Astrocyte (in vitro differentiated cells and primary cell): ENCODE results near the gene ZNF627. TPM values are rescaled to one million over a fixed set of nuclear protein-coding genes. Genes with fewer than 3 reads are reported as not detected.

Experiments
- DNase-seq: peaks from one replicate; pipeline ENCODE4 v3.0.0-alpha.2; 2010; ENCODE audit warnings: low read depth
- FAIRE-seq: peaks from 2 replicates; lab custom pipeline; 2011; peaks lifted over from hg19 to GRCh38; lab: Jason Lieb, UNC
- H2AFZ ChIP-seq: 2 replicates; pipeline ENCODE4 v1.6.0; 2012; ENCODE audit warnings: low read depth, low read length, inconsistent platforms
- H3K27ac ChIP-seq: 2 replicates; pipeline ENCODE4 v1.5.1; 2011; ENCODE audit warnings: low read depth, low read length, inconsistent platforms
- H3K27me3 ChIP-seq: 2 replicates; pipeline ENCODE4 v1.6.0; 2011; ENCODE audit warnings: low read length, inconsistent platforms; ENCODE audit not compliant: insufficient read depth
- H3K36me3 ChIP-seq: 2 replicates; pipeline ENCODE4 v1.5.1; 2011; ENCODE audit warnings: low read length, inconsistent platforms; ENCODE audit not compliant: insufficient read depth
- H3K4me1 ChIP-seq: 2 replicates; pipeline ENCODE4 v1.5.1; 2011; ENCODE audit warnings: low read length, inconsistent platforms; ENCODE audit not compliant: insufficient read depth
- H3K4me2 ChIP-seq: 2 replicates; pipeline ENCODE4 v1.6.0; 2012; ENCODE audit warnings: low read length, inconsistent platforms
- H3K4me3 ChIP-seq: 2 replicates; pipeline ENCODE4 v1.5.1; 2011; ENCODE audit warnings: low read depth, mild to moderate bottlenecking, low read length, inconsistent platforms; ENCODE audit not compliant: insufficient read depth
- H3K79me2 ChIP-seq: 2 replicates; pipeline ENCODE4 v1.6.0; 2012; ENCODE audit warnings: mild to moderate bottlenecking, low read length, inconsistent platforms; ENCODE audit not compliant: insufficient read depth
- H3K9ac ChIP-seq: 2 replicates; pipeline ENCODE4 v1.6.0; 2012; ENCODE audit warnings: mild to moderate bottlenecking, low read length, inconsistent platforms
- H3K9me3 ChIP-seq: 2 replicates; pipeline ENCODE4 v1.5.1; 2012; ENCODE audit warnings: low read depth, mild to moderate bottlenecking, low read length, inconsistent platforms; ENCODE audit not compliant: insufficient read depth
- H4K20me1 ChIP-seq: 2 replicates; pipeline ENCODE4 v1.6.0; 2012; ENCODE audit warnings: low read length, inconsistent platforms; ENCODE audit not compliant: insufficient read depth
- H3K27ac Mint-ChIP-seq: one replicate; pipeline ENCODE4 v1.8.0; 2021; ENCODE audit warnings: mild to moderate bottlenecking, mixed read lengths; ENCODE audit not compliant: unreplicated experiment
- H3K27me3 Mint-ChIP-seq: one replicate; pipeline ENCODE4 v1.8.0; 2021; ENCODE audit warnings: low read depth, mixed read lengths; ENCODE audit not compliant: unreplicated experiment
- H3K36me3 Mint-ChIP-seq: one replicate; pipeline ENCODE4 v1.8.0; 2021; ENCODE audit warnings: low read depth, mixed read lengths; ENCODE audit not compliant: unreplicated experiment
- H3K4me1 Mint-ChIP-seq: one replicate; pipeline ENCODE4 v1.8.0; 2021; ENCODE audit warnings: low read depth, mixed read lengths; ENCODE audit not compliant: unreplicated experiment
- H3K4me3 Mint-ChIP-seq: one replicate; pipeline ENCODE4 v1.8.0; 2021; ENCODE audit warnings: mild to moderate bottlenecking, moderate library complexity, mixed read lengths; ENCODE audit not compliant: unreplicated experiment
- H3K9me3 Mint-ChIP-seq: one replicate; pipeline ENCODE4 v1.8.0; 2021; ENCODE audit warnings: mild to moderate bottlenecking, mixed read lengths; ENCODE audit not compliant: unreplicated experiment
- CTCF ChIP-seq: IDR thresholded peaks from 2 replicates; pipeline ENCODE4 v1.5.1; 2011; ENCODE audit warnings: low read depth, mild to moderate bottlenecking, inconsistent platforms, low read length, moderate library complexity; ENCODE audit not compliant: insufficient read depth
- EZH2 ChIP-seq: IDR thresholded peaks from 2 replicates; pipeline ENCODE4 v1.6.1; 2012; ENCODE audit warnings: mild to moderate bottlenecking, low read length, inconsistent platforms; ENCODE audit not compliant: insufficient read depth
- total RNA-seq: library from RNA; stranded (reverse); gene quantifications from 2 replicates; pipeline ENCODE4 v1.2.1, GENCODE V29; 2021

Gene ZNF627
- total RNA-seq, 1 donor from 2014 or later, result 20.5 TPM

GRCh38 chr19:11662278-11662677 lies 65.0 kb downstream of the ZNF627 start:
- no peaks in the 10 kb centered on the region for H3K4me1 ChIP-seq
- Mint-ChIP-seq H3K9me3 (peaks cover 10% of the 10 kb centered on the region), H3K36me3 (peaks cover 2% of the 10 kb centered on the region), H3K4me3 (no peak overlapping the region), H3K4me1 (no peaks in the 10 kb centered on the region), H3K27me3 (no peaks in the 10 kb centered on the region), H3K27ac (no peak overlapping the region)
- H3K79me2 ChIP-seq, result no peaks in the 10 kb centered on the region
- no peak overlapping the region for H3K4me3 ChIP-seq
- DNase-seq (no peak), FAIRE-seq (no peak)
- no peak overlapping the region for H3K4me2 ChIP-seq
- no peaks in the 10 kb centered on the region for H3K36me3 ChIP-seq
- H3K9ac ChIP-seq, result no peak overlapping the region
- no peaks in the 10 kb centered on the region for H4K20me1 ChIP-seq
- H3K27me3 ChIP-seq, result no peaks in the 10 kb centered on the region
- H2AFZ ChIP-seq, result no peak overlapping the region
- H3K27ac ChIP-seq, result no peak overlapping the region
- TF ChIP-seq CTCF (no peak), EZH2 (no peak)
- H3K9me3 ChIP-seq, result peaks cover 10% of the 10 kb centered on the region

DNA sequence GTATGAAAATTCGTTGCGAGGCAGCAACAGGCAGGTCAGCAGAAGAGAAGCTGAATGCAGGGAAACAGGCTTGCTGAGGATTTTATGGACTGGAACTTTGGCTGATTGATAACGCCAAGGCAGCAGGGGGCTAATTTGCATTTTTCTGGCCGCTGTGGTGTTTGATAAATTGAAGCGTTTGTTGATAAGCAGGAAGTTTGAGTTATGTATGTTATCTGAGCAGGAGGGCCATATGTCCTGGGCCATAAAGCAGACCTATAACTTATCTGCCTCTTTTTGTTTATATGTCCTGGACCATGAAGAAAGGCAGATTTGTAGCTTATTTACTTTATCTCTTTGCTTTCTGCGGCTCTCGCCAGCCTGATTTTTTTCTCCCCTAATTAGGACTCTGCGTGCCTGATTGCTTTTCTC lies 65.9 kb downstream of the ZNF627 start:
- no peak overlapping the region for H3K4me3 Mint-ChIP-seq
- H3K27me3 Mint-ChIP-seq, result no peaks in the 10 kb centered on the region
- H3K4me1 Mint-ChIP-seq, result no peaks in the 10 kb centered on the region
- H3K27ac ChIP-seq, result no peak overlapping the region
- no peak overlapping the region for H3K4me2 ChIP-seq
- DNase-seq (no peak), FAIRE-seq (no peak)
- no peak overlapping the region for H2AFZ ChIP-seq
- H3K79me2 ChIP-seq, result no peaks in the 10 kb centered on the region
- H3K36me3 Mint-ChIP-seq, result peaks cover 2% of the 10 kb centered on the region
- H3K27me3 ChIP-seq, result no peaks in the 10 kb centered on the region
- peaks cover 10% of the 10 kb centered on the region for H3K9me3 ChIP-seq
- H3K9ac ChIP-seq, result no peak overlapping the region
- no peak overlapping the region for H3K27ac Mint-ChIP-seq
- H3K36me3 ChIP-seq, result no peaks in the 10 kb centered on the region
- no peaks in the 10 kb centered on the region for H3K4me1 ChIP-seq
- TF ChIP-seq EZH2, result no peak
- H3K9me3 Mint-ChIP-seq, result peaks cover 10% of the 10 kb centered on the region
- no peaks in the 10 kb centered on the region for H4K20me1 ChIP-seq
- H3K4me3 ChIP-seq, result no peak overlapping the region

Other genes starting within 250 kb of the ZNF627 start
- 37.8 and 46.6 TPM in 2 replicates for gene PLPPR2, start 242.1 kb upstream of the ZNF627 start, total RNA-seq
- gene SWSAP1, start 222.8 kb upstream of the ZNF627 start, total RNA-seq, result 1.7 and 1.8 TPM in 2 replicates
- gene EPOR, start 213.2 kb upstream of the ZNF627 start, total RNA-seq, result 4.4 and 4.7 TPM in 2 replicates
- 1.3 and 3.6 TPM in 2 replicates for gene RGL3, start 178.2 kb upstream of the ZNF627 start, total RNA-seq
- gene ODAD3, start 162.4 kb upstream of the ZNF627 start, total RNA-seq, result 0.62 and 0.66 TPM in 2 replicates
- 405 and 431 TPM in 2 replicates for gene PRKCSH, start 161.8 kb upstream of the ZNF627 start, total RNA-seq
- not detected in 2 replicates for gene ELAVL3, start 116.4 kb upstream of the ZNF627 start, total RNA-seq
- 5.5 and 7.6 TPM in 2 replicates for gene ZNF653, start 91.6 kb upstream of the ZNF627 start, total RNA-seq
- 17.8 and 21.9 TPM in 2 replicates for gene ECSIT, start 68.3 kb upstream of the ZNF627 start, total RNA-seq
- 201 and 236 TPM in 2 replicates for gene CNN1, start 58.6 kb upstream of the ZNF627 start, total RNA-seq
- 75.7 and 78.8 TPM in 2 replicates for gene ELOF1, start 38.3 kb upstream of the ZNF627 start, total RNA-seq
- gene ACP5, start 19.8 kb upstream of the ZNF627 start, total RNA-seq, result not detected in 2 replicates
- 2.2 and 5.4 TPM in 2 replicates for gene ZNF823, start 141.5 kb downstream of the ZNF627 start, total RNA-seq
- not detected in 2 replicates for gene ZNF441, start 169.5 kb downstream of the ZNF627 start, total RNA-seq
- gene ZNF491, start 201.0 kb downstream of the ZNF627 start, total RNA-seq, result not detected in 2 replicates
- gene ZNF440, start 216.8 kb downstream of the ZNF627 start, total RNA-seq, result not detected in 2 replicates